CD14-positive monocyte (primary cell): ENCODE data around the gene FRMD7. TPM values are rescaled to one million over a fixed set of nuclear protein-coding genes. Genes with fewer than 3 reads are reported as not detected.

Experiments used
- DNase-seq, 3 donors: peaks; one replicate each; pipeline ENCODE4 v3.0.0-alpha.2; 2011 to 2022
- H2AFZ ChIP-seq: 2 replicates; pipeline ENCODE4 v1.6.0; 2012; ENCODE audit warnings: mild to moderate bottlenecking, low read depth, low read length, inconsistent platforms; ENCODE audit not compliant: insufficient read depth, poor library complexity, severe bottlenecking
- H3K27ac ChIP-seq, 2 donors: 1 replicate in 1 of 2; 2 replicates in 1 of 2; pipeline ENCODE4 v1.5.1; 2012 to 2013; ENCODE audit warnings: low read length in 2 of 2, control low read depth in 1 of 2, inconsistent platforms in 1 of 2, low read depth in 1 of 2, mild to moderate bottlenecking in 1 of 2
- H3K27me3 ChIP-seq, 2 donors: one replicate each; pipeline versions ENCODE4 v1.6.0 to v1.6.1; 2011 to 2013; ENCODE audit warnings: low read length in 2 of 2; ENCODE audit not compliant: control insufficient read depth in 2 of 2, insufficient read depth in 2 of 2
- H3K36me3 ChIP-seq, 2 donors: replicated peaks in 1 of 2; 1 replicate in 1 of 2; 2 replicates in 1 of 2; pipeline versions ENCODE4 v1.5.1 to v1.6.1; 2012 to 2013; ENCODE audit warnings: low read length in 2 of 2, control low read depth in 1 of 2, inconsistent platforms in 1 of 2, mild to moderate bottlenecking in 1 of 2; ENCODE audit not compliant: insufficient read depth in 2 of 2, control insufficient read depth in 1 of 2
- H3K4me1 ChIP-seq, 2 donors: 1 replicate in 1 of 2; 2 replicates in 1 of 2; pipeline versions ENCODE4 v1.5.1 to v1.6.1; 2012 to 2013; ENCODE audit warnings: low read length in 2 of 2, control low read depth in 1 of 2, inconsistent platforms in 1 of 2, mild to moderate bottlenecking in 1 of 2, moderate library complexity in 1 of 2; ENCODE audit not compliant: insufficient read depth in 2 of 2, control insufficient read depth in 1 of 2
- H3K4me2 ChIP-seq: replicated peaks from 2 replicates; pipeline ENCODE3; 2012; ENCODE audit warnings: low read length, moderate library complexity, mild to moderate bottlenecking; ENCODE audit not compliant: poor library complexity, severe bottlenecking; ENCODE audit errors: extremely low read depth
- H3K4me3 ChIP-seq, 3 experiments: fragments of 200-600 bp in 1 of 3; sonication (generic) in 1 of 3; replicated peaks in 1 of 3; 1 replicate in 2 of 3; 2 replicates in 1 of 3; pipeline ENCODE4 v1.5.1; 2011 to 2013; ENCODE audit warnings: low read length in 3 of 3, mild to moderate bottlenecking in 3 of 3, control low read depth in 2 of 3, low read depth in 2 of 3, inconsistent platforms in 1 of 3, moderate library complexity in 1 of 3
- H3K79me2 ChIP-seq: 2 replicates; pipeline ENCODE4 v1.6.0; 2012; ENCODE audit warnings: mild to moderate bottlenecking, control low read depth, inconsistent platforms, low read length, moderate library complexity; ENCODE audit not compliant: insufficient read depth
- H3K9ac ChIP-seq: 2 replicates; pipeline ENCODE4 v1.6.0; 2017; ENCODE audit warnings: low read length, mild to moderate bottlenecking; ENCODE audit not compliant: insufficient read depth, poor library complexity, severe bottlenecking
- H3K9me3 ChIP-seq, 2 donors: replicated peaks in 1 of 2; 1 replicate in 1 of 2; 2 replicates in 1 of 2; pipeline versions ENCODE4 v1.5.1 to v1.6.1; 2012 to 2013; ENCODE audit warnings: low read length in 2 of 2, control low read depth in 1 of 2; ENCODE audit not compliant: control insufficient read depth in 1 of 2, insufficient read depth in 1 of 2
- H4K20me1 ChIP-seq: 2 replicates; pipeline ENCODE4 v1.6.0; 2012; ENCODE audit warnings: mild to moderate bottlenecking, low read length, control low read depth, moderate library complexity; ENCODE audit not compliant: insufficient read depth
- H3K27ac Mint-ChIP-seq, 7 donors: one replicate each; pipeline ENCODE4 v1.8.0; 2020; ENCODE audit warnings: mild to moderate bottlenecking in 7 of 7, mixed read lengths in 7 of 7, moderate library complexity in 6 of 7, inconsistent platforms in 2 of 7
- H3K27me3 Mint-ChIP-seq, 3 donors: one replicate each; pipeline ENCODE4 v1.8.0; 2021 to 2022; ENCODE audit warnings: low read depth in 3 of 3, mild to moderate bottlenecking in 3 of 3, mixed read lengths in 3 of 3, moderate library complexity in 3 of 3, inconsistent platforms in 1 of 3
- H3K36me3 Mint-ChIP-seq, 2 donors: one replicate each; pipeline ENCODE4 v1.8.0; 2020; ENCODE audit warnings: mixed read lengths in 2 of 2, inconsistent platforms in 1 of 2, mild to moderate bottlenecking in 1 of 2
- H3K4me1 Mint-ChIP-seq: one replicate; pipeline ENCODE4 v1.8.0; 2020; ENCODE audit warnings: mild to moderate bottlenecking, mixed read lengths
- H3K4me3 Mint-ChIP-seq, 2 donors: one replicate each; pipeline ENCODE4 v1.8.0; 2020; ENCODE audit warnings: mild to moderate bottlenecking in 2 of 2, mixed read lengths in 2 of 2, moderate library complexity in 1 of 2
- H3K9me3 Mint-ChIP-seq, 7 donors: one replicate each; pipeline ENCODE4 v1.8.0; 2020 to 2022; ENCODE audit warnings: mixed read lengths in 7 of 7, mild to moderate bottlenecking in 6 of 7, moderate library complexity in 6 of 7, inconsistent platforms in 2 of 7
- CTCF ChIP-seq: fragments of 200-600 bp; IDR thresholded peaks from one replicate; pipeline ENCODE4 v1.8.0; 2022; ENCODE audit warnings: antibody characterized with exemption, mild to moderate bottlenecking
- WGBS: methylation state at CpG from one replicate; pipeline ENCODE4 v1.1.5; 2013; ENCODE audit warnings: missing lambda C conversion rate; ENCODE audit not compliant: insufficient coverage; 5-methylcytosine and 5-hydroxymethylcytosine counted together
- intact Hi-C, 2 donors: fragments of 100-400 bp; cut with micrococcal nuclease; formaldehyde crosslinking; loops; one replicate each; pipeline versions ENCODE4 v1.15.0 to v1.15.1; 2023
- polyA plus RNA-seq, 3 donors: library from polyadenylated mRNA; depleted of rRNA in 1 of 3; unstranded in 2 of 3; stranded (reverse) in 1 of 3; fragments of 300-500 nt in 2 of 3; fragments of >200 nt in 1 of 3; fragmentation: Illumina TruSeq in 2 of 3; gene quantifications; 1 replicate in 2 of 3; 2 replicates in 1 of 3; pipeline ENCODE4 v1.2.3, GENCODE V29; 2012 to 2021

Gene FRMD7
- polyA plus RNA-seq, 3 donors = not detected

GRCh38 chrX:132171881-132172280, 44.1 kb upstream of the FRMD7 start:
- intact Hi-C loops = no loop called here

GRCh38 chrX:132171478-132171877, 43.7 kb upstream of the FRMD7 start:
- Histone ChIP-seq H3K4me3 (no peak overlapping the region), H3K27me3 (peaks cover 0 to 8% of the 10 kb centered on the region in 2 donors), H3K36me3 (no peaks in the 10 kb centered on the region), H3K4me2 (no peak overlapping the region), H4K20me1 (no peaks in the 10 kb centered on the region), H3K9ac (no peak overlapping the region), H3K4me1 (no peaks in the 10 kb centered on the region), H2AFZ (no peak overlapping the region), H3K79me2 (no peaks in the 10 kb centered on the region), H3K9me3 (no peaks in the 10 kb centered on the region), H3K27ac (no peak overlapping the region)
- H3K36me3 Mint-ChIP-seq = no peaks in the 10 kb centered on the region
- peaks cover 0 to 3% (median 0%) of the 10 kb centered on the region in 7 donors for H3K9me3 Mint-ChIP-seq
- WGBS = no CpG with 5 or more reads among the region's 3 CpGs
- no peak overlapping the region for H3K4me3 Mint-ChIP-seq
- DNase-seq = no peak
- H3K4me1 Mint-ChIP-seq = no peaks in the 10 kb centered on the region
- TF ChIP-seq CTCF = no peak
- no peak overlapping the region for H3K27ac Mint-ChIP-seq
- H3K27me3 Mint-ChIP-seq = peaks cover 0 to 7% (median 4%) of the 10 kb centered on the region in 3 donors
- intact Hi-C loops = no loop called here

More at GRCh38 chrX:132171881-132172280, 44.1 kb upstream of the FRMD7 start:
- H3K79me2 ChIP-seq = no peaks in the 10 kb centered on the region
- H3K4me3 Mint-ChIP-seq = no peak overlapping the region
- no peak overlapping the region for H2AFZ ChIP-seq
- H3K4me2 ChIP-seq = no peak overlapping the region
- no peak overlapping the region for H3K27ac ChIP-seq
- no peak overlapping the region for H3K27ac Mint-ChIP-seq
- H3K36me3 ChIP-seq = no peaks in the 10 kb centered on the region
- H3K9me3 ChIP-seq = no peaks in the 10 kb centered on the region
- no peaks in the 10 kb centered on the region for H3K36me3 Mint-ChIP-seq
- H3K4me1 ChIP-seq = no peaks in the 10 kb centered on the region
- no peak overlapping the region for H3K9ac ChIP-seq
- H3K27me3 Mint-ChIP-seq = peaks cover 0 to 7% (median 4%) of the 10 kb centered on the region in 3 donors
- no peak overlapping the region for H3K4me3 ChIP-seq
- no peak for TF ChIP-seq CTCF
- 83% methylated on average over 1 of the region's 3 CpGs for WGBS
- no peak for DNase-seq
- peaks cover 0 to 8% of the 10 kb centered on the region in 2 donors for H3K27me3 ChIP-seq
- H4K20me1 ChIP-seq = no peaks in the 10 kb centered on the region
- no peaks in the 10 kb centered on the region for H3K4me1 Mint-ChIP-seq
- H3K9me3 Mint-ChIP-seq = peaks cover 0 to 3% (median 0%) of the 10 kb centered on the region in 7 donors
